NB4 (cell line): Measurements from ENCODE around the gene TAS2R41.

ENCODE experiments used
- DNase-seq: peaks from one replicate; pipeline ENCODE4 v3.0.0; 2010; ENCODE audit warnings: low read depth
- H3K4me3 ChIP-seq: one replicate; pipeline ENCODE4 v1.5.1; 2011; ENCODE audit warnings: mild to moderate bottlenecking, low read depth, low read length, moderate library complexity
- MYC ChIP-seq: IDR thresholded peaks from 2 replicates; pipeline ENCODE4 v1.6.1; 2011; ENCODE audit warnings: low read depth, low read length
- POLR2A ChIP-seq: IDR thresholded peaks from 2 replicates; pipeline ENCODE4 v1.6.1; 2011; ENCODE audit warnings: mild to moderate bottlenecking; ENCODE audit not compliant: insufficient read length; ENCODE audit errors: extremely low read depth
- TF ChIP-seq, protein P1 (sequence below): IDR thresholded peaks from 2 replicates; pipeline ENCODE4 v1.6.1; 2011; ENCODE audit warnings: low read depth, low read length
- TF ChIP-seq, protein P2 (sequence below): IDR thresholded peaks from one replicate; pipeline ENCODE4 v1.5.1; 2012; ENCODE audit warnings: low read depth, low read length

TAS2R41 gene, protein sequence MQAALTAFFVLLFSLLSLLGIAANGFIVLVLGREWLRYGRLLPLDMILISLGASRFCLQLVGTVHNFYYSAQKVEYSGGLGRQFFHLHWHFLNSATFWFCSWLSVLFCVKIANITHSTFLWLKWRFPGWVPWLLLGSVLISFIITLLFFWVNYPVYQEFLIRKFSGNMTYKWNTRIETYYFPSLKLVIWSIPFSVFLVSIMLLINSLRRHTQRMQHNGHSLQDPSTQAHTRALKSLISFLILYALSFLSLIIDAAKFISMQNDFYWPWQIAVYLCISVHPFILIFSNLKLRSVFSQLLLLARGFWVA

DNA sequence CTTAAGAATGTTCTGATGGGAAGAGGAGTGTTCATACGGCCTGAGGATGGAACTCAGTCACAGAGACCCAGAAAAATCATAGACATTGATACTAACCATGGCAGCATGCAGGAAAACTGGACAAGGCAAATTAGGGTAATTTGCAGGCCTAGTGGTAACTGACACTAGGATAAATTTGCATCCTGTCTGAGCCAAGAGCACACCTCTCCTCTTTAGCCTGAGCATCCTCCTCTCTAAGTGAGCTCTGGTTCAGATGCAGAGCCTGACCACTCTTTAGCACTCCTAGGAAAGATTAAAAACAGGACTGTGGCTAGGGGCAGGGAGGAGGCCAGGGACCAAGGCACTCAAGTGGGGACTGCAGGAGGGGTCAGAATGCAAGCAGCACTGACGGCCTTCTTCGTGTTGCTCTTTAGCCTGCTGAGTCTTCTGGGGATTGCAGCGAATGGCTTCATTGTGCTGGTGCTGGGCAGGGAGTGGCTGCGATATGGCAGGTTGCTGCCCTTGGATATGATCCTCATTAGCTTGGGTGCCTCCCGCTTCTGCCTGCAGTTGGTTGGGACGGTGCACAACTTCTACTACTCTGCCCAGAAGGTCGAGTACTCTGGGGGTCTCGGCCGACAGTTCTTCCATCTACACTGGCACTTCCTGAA lies at the start of gene TAS2R41:
TSS of gene TAS2R41 (plus strand) at position 373 of the 650 bp plus-strand sequence. CDS start at position 373, 0 bp downstream.
- DNase-seq = no peak
- H3K4me3 ChIP-seq = no peak within 1 kb of the TSS
- TF ChIP-seq MYC = no peak
- TF ChIP-seq, protein P1, sequence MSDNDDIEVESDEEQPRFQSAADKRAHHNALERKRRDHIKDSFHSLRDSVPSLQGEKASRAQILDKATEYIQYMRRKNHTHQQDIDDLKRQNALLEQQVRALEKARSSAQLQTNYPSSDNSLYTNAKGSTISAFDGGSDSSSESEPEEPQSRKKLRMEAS = no peak
- TF ChIP-seq POLR2A = no peak
- TF ChIP-seq, protein P2, sequence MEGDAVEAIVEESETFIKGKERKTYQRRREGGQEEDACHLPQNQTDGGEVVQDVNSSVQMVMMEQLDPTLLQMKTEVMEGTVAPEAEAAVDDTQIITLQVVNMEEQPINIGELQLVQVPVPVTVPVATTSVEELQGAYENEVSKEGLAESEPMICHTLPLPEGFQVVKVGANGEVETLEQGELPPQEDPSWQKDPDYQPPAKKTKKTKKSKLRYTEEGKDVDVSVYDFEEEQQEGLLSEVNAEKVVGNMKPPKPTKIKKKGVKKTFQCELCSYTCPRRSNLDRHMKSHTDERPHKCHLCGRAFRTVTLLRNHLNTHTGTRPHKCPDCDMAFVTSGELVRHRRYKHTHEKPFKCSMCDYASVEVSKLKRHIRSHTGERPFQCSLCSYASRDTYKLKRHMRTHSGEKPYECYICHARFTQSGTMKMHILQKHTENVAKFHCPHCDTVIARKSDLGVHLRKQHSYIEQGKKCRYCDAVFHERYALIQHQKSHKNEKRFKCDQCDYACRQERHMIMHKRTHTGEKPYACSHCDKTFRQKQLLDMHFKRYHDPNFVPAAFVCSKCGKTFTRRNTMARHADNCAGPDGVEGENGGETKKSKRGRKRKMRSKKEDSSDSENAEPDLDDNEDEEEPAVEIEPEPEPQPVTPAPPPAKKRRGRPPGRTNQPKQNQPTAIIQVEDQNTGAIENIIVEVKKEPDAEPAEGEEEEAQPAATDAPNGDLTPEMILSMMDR = no peak

- no peak overlapping the region for H3K4me3 ChIP-seq
- TF ChIP-seq MYC (no peak), POLR2A (no peak)
- TF ChIP-seq, protein P2 = no peak
- TF ChIP-seq, protein P1 = no peak
- DNase-seq = peak; percentile 79
Measured at GRCh38 chr7:143429770-143430698, 47.6 kb upstream of the TAS2R41 start.

- TF ChIP-seq, protein P2 = no peak
- TF ChIP-seq MYC (no peak), POLR2A (no peak)
- TF ChIP-seq, protein P1 = no peak
- no peak for DNase-seq
- H3K4me3 ChIP-seq = no peak overlapping the region
Measured at GRCh38 chr7:143431109-143431508, 46.6 kb upstream of the TAS2R41 start.

GRCh38 chr7:143433759-143434158 lies 43.9 kb upstream of the TAS2R41 start:
- TF ChIP-seq POLR2A (no peak), MYC (no peak)
- TF ChIP-seq, protein P2 = no peak
- TF ChIP-seq, protein P1 = no peak
- no peak overlapping the region for H3K4me3 ChIP-seq
- no peak for DNase-seq

DNA sequence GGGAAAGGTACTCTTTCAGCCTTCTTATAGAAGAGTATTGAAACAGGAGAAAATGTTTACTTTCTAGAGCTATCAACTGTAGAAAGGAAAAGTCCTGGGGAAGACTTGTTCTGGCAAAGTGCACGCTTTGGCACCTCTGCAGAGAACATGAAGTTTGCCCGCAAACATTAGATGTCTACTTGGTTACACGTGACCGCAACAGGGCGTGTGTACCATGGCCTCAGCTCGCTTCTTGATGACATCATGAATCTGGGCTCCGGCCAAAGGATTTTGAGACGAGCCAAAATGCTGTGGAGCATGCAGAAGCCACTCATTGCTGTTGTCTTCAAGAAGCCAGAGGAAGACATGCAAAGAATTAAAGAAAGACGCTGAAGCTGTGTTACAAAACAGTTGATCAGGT lies 43.0 kb upstream of the TAS2R41 start:
- no peak overlapping the region for H3K4me3 ChIP-seq
- TF ChIP-seq, protein P2 = no peak
- TF ChIP-seq MYC = no peak
- TF ChIP-seq POLR2A = no peak
- TF ChIP-seq, protein P1 = no peak
- no peak for DNase-seq
